GM23248 (cell line): ENCODE measurements around the gene ETV6. TPM values are rescaled to one million over a fixed set of nuclear protein-coding genes. Genes with fewer than 3 reads are reported as not detected.
A peak's percentile ranks its signal among the peaks of the same experiment; 100 is the strongest.
"Not testable (repeated sequence)": the region's sequence is repeated elsewhere in the genome, so short reads cannot be mapped to it uniquely, and the experiment has no call there.

Source experiments
- DNase-seq: peaks from one replicate; pipeline ENCODE4 v3.0.0-alpha.2; 2015
- H2AFZ ChIP-seq: fragments of 200-600 bp; sonication (generic); 2 replicates; pipeline ENCODE4 v1.6.1; 2016; ENCODE audit warnings: antibody characterized with exemption
- H3F3A ChIP-seq: fragments of 200-600 bp; sonication (generic); 2 replicates; pipeline ENCODE4 v1.6.1; 2016; ENCODE audit warnings: mild to moderate bottlenecking, antibody characterized with exemption, mixed run types; ENCODE audit not compliant: insufficient read depth
- H3K27ac ChIP-seq: fragments of 200-600 bp; sonication (generic); 2 replicates; pipeline ENCODE4 v1.5.1; 2016; ENCODE audit warnings: mild to moderate bottlenecking
- H3K27me3 ChIP-seq: fragments of 200-600 bp; sonication (generic); replicated peaks from 2 replicates; pipeline ENCODE4 v1.6.1; 2016; ENCODE audit warnings: mild to moderate bottlenecking; ENCODE audit not compliant: insufficient read depth
- H3K36me3 ChIP-seq: fragments of 200-600 bp; sonication (generic); 2 replicates; pipeline ENCODE4 v1.6.1; 2016; ENCODE audit warnings: low read depth, mild to moderate bottlenecking
- H3K4me1 ChIP-seq: fragments of 200-600 bp; sonication (generic); 2 replicates; pipeline ENCODE4 v1.6.1; 2016; ENCODE audit warnings: mild to moderate bottlenecking; ENCODE audit not compliant: insufficient read depth
- H3K4me2 ChIP-seq: fragments of 200-600 bp; sonication (generic); one replicate; pipeline ENCODE4 v1.6.1; 2016; ENCODE audit warnings: mild to moderate bottlenecking; ENCODE audit not compliant: unreplicated experiment
- H3K4me3 ChIP-seq: fragments of 200-600 bp; sonication (generic); 2 replicates; pipeline ENCODE4 v1.5.1; 2016; ENCODE audit warnings: mild to moderate bottlenecking
- H3K79me2 ChIP-seq: fragments of 200-600 bp; sonication (generic); 2 replicates; pipeline ENCODE4 v1.6.1; 2016; ENCODE audit warnings: mild to moderate bottlenecking; ENCODE audit not compliant: insufficient read depth
- H3K9ac ChIP-seq: fragments of 200-600 bp; sonication (generic); 2 replicates; pipeline ENCODE4 v1.6.1; 2016; ENCODE audit warnings: mild to moderate bottlenecking
- H3K9me2 ChIP-seq: fragments of 200-600 bp; sonication (generic); 2 replicates; pipeline ENCODE4 v1.6.1; 2016; ENCODE audit warnings: mixed run types, mild to moderate bottlenecking, moderate library complexity; ENCODE audit not compliant: insufficient read depth
- H3K9me3 ChIP-seq: fragments of 200-600 bp; sonication (generic); one replicate; pipeline ENCODE4 v1.6.1; 2017; ENCODE audit warnings: low read depth
- H4K20me1 ChIP-seq: fragments of 200-600 bp; sonication (generic); 2 replicates; pipeline ENCODE4 v1.6.0; 2016; ENCODE audit not compliant: insufficient read depth
- EZH2 ChIP-seq: fragments of 200-600 bp; sonication (generic); IDR thresholded peaks from 2 replicates; pipeline ENCODE4 v1.6.1; 2018; ENCODE audit warnings: antibody characterized with exemption, mild to moderate bottlenecking; ENCODE audit not compliant: insufficient read depth, poor library complexity, severe bottlenecking
- EZH2phosphoT487 ChIP-seq: fragments of 200-600 bp; sonication (generic); IDR thresholded peaks from 2 replicates; pipeline ENCODE4 v1.6.1; 2018; ENCODE audit warnings: antibody characterized with exemption, moderate library complexity, mild to moderate bottlenecking, low read depth; ENCODE audit not compliant: insufficient read depth
- WGBS, 2 experiments: methylation state at CpG; one replicate each; pipeline ENCODE4 v1.1.6; 2015 to 2017; ENCODE audit warnings: low lambda C conversion rate in 2 of 2, low coverage in 1 of 2; ENCODE audit errors: missing lambda C conversion rate in 2 of 2; 5-methylcytosine and 5-hydroxymethylcytosine counted together
- in situ Hi-C: fragments of 300-500 bp; cut with MboI; formaldehyde crosslinking; loops from 2 replicates; pipeline ENCODE4 v1.15.0; 2020
- polyA plus RNA-seq: library from polyadenylated mRNA; unstranded; fragments of >200 nt; fragmentation: Nextera tagmentation; extraction: Ambion mirVana; gene quantifications from 2 replicates; pipeline ENCODE4 v1.2.1, GENCODE V29; 2016
- total RNA-seq: library from RNA; depleted of rRNA; stranded (reverse); fragments of >200 nt; shearing (Covaris generic); gene quantifications from 2 replicates; pipeline ENCODE4 v1.2.3, GENCODE V29; 2014

Gene ETV6
- total and polyA plus RNA-seq, 2 experiments from 2014 or later: 2.5 to 10.4 TPM

DNA sequence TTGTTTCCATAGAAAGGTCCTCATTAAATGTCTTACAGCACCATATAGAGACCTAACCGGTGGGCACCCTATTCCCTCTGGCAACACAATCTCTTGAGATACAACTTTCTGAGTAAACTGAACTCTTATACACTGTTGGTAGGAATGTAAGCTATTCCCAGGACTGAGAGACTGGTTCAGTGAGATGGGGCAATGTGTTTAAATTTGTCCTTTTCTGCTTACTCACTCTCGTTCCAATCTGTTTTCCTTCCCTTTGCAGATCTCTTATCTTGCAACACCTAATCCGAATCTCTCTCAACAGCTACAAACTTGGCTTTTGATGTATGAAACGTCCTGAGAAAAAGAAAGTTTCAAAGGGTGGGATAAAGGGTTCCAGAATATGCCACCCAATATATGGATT is 26.1 kb upstream of the ETV6 start:
- no peak for TF ChIP-seq EZH2phosphoT487
- TF ChIP-seq EZH2: no peak
- peak overlapping the region; percentile 26; the same call in 1 of the 2 replicates for H2AFZ ChIP-seq
- in situ Hi-C loops: no loop called here
- H3K4me3 ChIP-seq: no peak overlapping the region
- H3K9me2 ChIP-seq: no peaks in the 10 kb centered on the region
- H4K20me1 ChIP-seq: no peaks in the 10 kb centered on the region
- DNase-seq: no peak
- no peaks in the 10 kb centered on the region for H3K36me3 ChIP-seq
- WGBS, 2 experiments: 46 to 49% methylated on average over 4 of the region's 4 CpGs
- no peak overlapping the region for H3K4me2 ChIP-seq
- H3K9me3 ChIP-seq: no peaks in the 10 kb centered on the region
- H3K4me1 ChIP-seq: no peaks in the 10 kb centered on the region
- H3K79me2 ChIP-seq: no peaks in the 10 kb centered on the region
- no peak overlapping the region for H3K9ac ChIP-seq
- no peaks in the 10 kb centered on the region for H3K27me3 ChIP-seq
- H3F3A ChIP-seq: no peaks in the 10 kb centered on the region
- H3K27ac ChIP-seq: no peak overlapping the region

DNA sequence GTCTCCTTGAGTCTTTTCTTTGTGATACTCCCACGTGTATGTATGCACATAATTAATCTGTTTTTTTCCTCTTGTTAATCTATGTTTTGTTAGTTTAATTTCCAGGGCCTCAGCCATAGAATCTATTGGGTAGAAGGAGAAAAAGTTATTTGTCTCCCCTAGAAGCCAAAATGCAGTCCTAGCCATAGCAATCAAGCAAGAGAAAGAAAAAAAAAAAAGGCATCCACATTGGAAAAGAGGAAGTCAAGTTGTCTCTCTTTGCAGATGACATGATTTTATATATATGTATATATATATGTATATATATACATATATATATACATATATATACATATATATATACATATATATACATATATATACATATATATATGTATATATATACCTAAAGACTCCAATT is 25.4 kb upstream of the ETV6 start:
- no peak overlapping the region for H2AFZ ChIP-seq
- TF ChIP-seq EZH2phosphoT487 (no peak), EZH2 (no peak)

DNA sequence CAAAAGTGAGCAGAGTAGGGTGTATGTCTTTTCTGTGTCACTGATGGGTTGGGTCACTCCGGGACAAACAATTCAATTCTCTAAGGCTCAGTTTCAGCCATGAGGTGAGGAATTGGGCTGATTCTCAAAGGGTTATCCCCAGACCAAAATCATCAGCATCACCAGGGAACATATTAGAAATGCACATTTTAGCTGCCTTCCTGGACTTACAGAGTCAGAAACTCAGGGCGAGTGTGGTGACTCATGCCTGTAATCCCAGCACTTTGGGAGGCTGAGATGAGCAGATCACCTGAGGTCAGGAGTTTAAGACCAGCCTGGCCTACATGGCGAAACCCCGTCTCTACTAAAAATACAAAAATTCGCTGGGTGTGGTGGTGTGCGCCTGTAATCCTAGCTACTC is 21.8 kb upstream of the ETV6 start:
- H3K4me2 ChIP-seq, H3K9ac ChIP-seq, H2AFZ ChIP-seq, H3K79me2 ChIP-seq, DNase-seq, H3K4me1 ChIP-seq, H3K27me3 ChIP-seq, H3F3A ChIP-seq, H4K20me1 ChIP-seq, H3K27ac ChIP-seq, H3K9me2 ChIP-seq, H3K9me3 ChIP-seq, H3K4me3 ChIP-seq, in situ Hi-C loops, H3K36me3 ChIP-seq: not testable (repeated sequence)
- WGBS, 2 experiments: 72 to 74% methylated on average over 6 of the region's 6 CpGs

More for the DNA sequence above, 25.4 kb upstream of the ETV6 start:
- Histone ChIP-seq H3F3A (no peaks in the 10 kb centered on the region), H3K9me2 (no peaks in the 10 kb centered on the region), H3K9ac (no peak overlapping the region), H4K20me1 (no peaks in the 10 kb centered on the region), H3K79me2 (no peaks in the 10 kb centered on the region), H3K9me3 (no peaks in the 10 kb centered on the region), H3K4me1 (no peaks in the 10 kb centered on the region), H3K27ac (no peak overlapping the region), H3K4me3 (no peak overlapping the region), H3K36me3 (no peaks in the 10 kb centered on the region), H3K27me3 (no peaks in the 10 kb centered on the region), H3K4me2 (no peak overlapping the region)
- DNase-seq: no peak
- in situ Hi-C loops: no loop called here
- WGBS, 2 experiments: 53 to 71% methylated on average over 1 of the region's 1 CpG

DNA sequence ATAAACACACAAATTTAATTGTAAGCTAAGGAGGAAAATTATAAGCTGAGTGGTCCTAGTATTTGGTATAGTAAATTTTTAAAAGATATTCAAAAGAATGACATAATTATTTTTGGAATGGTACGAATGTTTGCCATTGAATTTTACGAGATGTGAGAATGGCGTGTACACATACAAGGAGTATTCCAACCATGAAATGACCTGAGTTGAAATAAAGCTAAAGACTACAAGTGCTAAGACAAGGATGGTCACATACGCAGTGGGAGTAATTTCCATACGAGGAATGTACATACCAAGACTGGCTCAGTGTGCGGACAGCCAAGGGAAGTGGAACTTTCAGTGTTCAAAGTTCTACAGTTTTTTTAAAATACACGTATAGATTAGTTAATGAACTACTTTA is 21.1 kb upstream of the ETV6 start:
- 61 to 65% methylated on average over 7 of the region's 7 CpGs for WGBS, 2 experiments

DNA sequence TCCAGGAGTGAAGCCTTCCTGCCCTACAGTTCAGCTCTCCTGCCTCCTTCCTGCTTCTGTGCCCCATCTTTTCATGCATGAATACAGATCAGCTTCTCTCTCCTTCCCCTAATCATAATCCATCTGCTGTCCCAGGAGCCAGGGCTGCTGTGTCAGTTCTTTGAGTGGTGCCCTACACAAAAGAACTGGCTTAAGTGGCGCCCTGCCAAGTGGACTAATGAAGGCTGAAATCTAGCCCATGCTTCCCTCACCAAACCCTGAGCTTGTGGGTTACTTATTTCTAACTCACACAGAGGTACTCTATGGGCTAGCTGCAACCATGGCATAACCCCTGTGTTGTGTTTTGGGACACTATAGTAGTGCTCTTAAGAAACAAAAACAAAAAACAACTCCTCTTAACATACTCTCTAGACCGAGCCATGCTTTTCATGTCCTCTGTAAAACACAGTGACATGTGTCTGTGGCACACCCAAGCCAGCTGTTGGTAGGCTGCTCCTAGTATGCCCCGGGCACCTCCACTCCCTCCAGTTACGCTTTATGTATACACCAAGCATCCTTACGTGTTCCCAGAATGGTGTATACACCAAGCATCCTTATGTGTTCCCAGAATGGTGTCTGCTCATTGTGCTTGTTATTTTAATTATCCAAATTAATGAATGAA is 19.3 kb upstream of the ETV6 start:
- no peak overlapping the region for H3K9ac ChIP-seq
- H2AFZ ChIP-seq: no peak overlapping the region
- H3K4me2 ChIP-seq: no peak overlapping the region
- peak; percentile 15 for DNase-seq
- H3K9me3 ChIP-seq: no peaks in the 10 kb centered on the region
- no peaks in the 10 kb centered on the region for H3F3A ChIP-seq
- no peaks in the 10 kb centered on the region for H3K36me3 ChIP-seq
- H3K27ac ChIP-seq: no peak overlapping the region
- no peak overlapping the region for H3K4me3 ChIP-seq
- no peaks in the 10 kb centered on the region for H3K79me2 ChIP-seq
- H3K9me2 ChIP-seq: no peaks in the 10 kb centered on the region
- WGBS, 2 experiments: 42 to 46% methylated on average over 5 of the region's 5 CpGs
- H3K27me3 ChIP-seq: no peaks in the 10 kb centered on the region
- TF ChIP-seq EZH2phosphoT487: no peak
- no peak for TF ChIP-seq EZH2
- in situ Hi-C loops: no loop called here
- no peaks in the 10 kb centered on the region for H4K20me1 ChIP-seq
- H3K4me1 ChIP-seq: peaks cover 8% of the 10 kb centered on the region; the same call in 1 of the 2 replicates

More for the DNA sequence above, 21.1 kb upstream of the ETV6 start:
- H4K20me1 ChIP-seq: no peaks in the 10 kb centered on the region
- in situ Hi-C loops: no loop called here
- H3K4me1 ChIP-seq: no peaks in the 10 kb centered on the region
- no peak overlapping the region for H3K4me3 ChIP-seq
- H3K36me3 ChIP-seq: no peaks in the 10 kb centered on the region
- no peaks in the 10 kb centered on the region for H3K9me3 ChIP-seq
- H3K27ac ChIP-seq: no peak overlapping the region
- no peak overlapping the region for H2AFZ ChIP-seq
- no peak overlapping the region for H3K4me2 ChIP-seq
- H3K9ac ChIP-seq: no peak overlapping the region
- DNase-seq: no peak
- no peaks in the 10 kb centered on the region for H3K79me2 ChIP-seq
- no peaks in the 10 kb centered on the region for H3K9me2 ChIP-seq
- TF ChIP-seq EZH2phosphoT487 (no peak), EZH2 (no peak)
- no peaks in the 10 kb centered on the region for H3K27me3 ChIP-seq
- H3F3A ChIP-seq: no peaks in the 10 kb centered on the region
